Neural cell (in vitro differentiated cells): ENCODE measurements around the gene RFX5. TPM values are rescaled to one million over a fixed set of nuclear protein-coding genes. Genes with fewer than 3 reads are reported as not detected.

Experiments used
- H2AFZ ChIP-seq: fragments of 200-600, 300-800 bp; sonication (generic), shearing (Covaris generic); 2 replicates; pipeline ENCODE4 v1.6.0; 2014; ENCODE audit warnings: low read depth, mild to moderate bottlenecking, antibody characterized with exemption, low read length, moderate library complexity
- H3F3A ChIP-seq: fragments of 200-600 bp; shearing (Covaris generic); 2 replicates; pipeline ENCODE4 v1.6.1; 2016; ENCODE audit warnings: mild to moderate bottlenecking, moderate library complexity, mixed read lengths, antibody characterized with exemption, low read length; ENCODE audit not compliant: insufficient read depth, poor library complexity, severe bottlenecking
- H3K27ac ChIP-seq: fragments of 200-600, 300-800 bp; sonication (generic), shearing (Covaris generic); 2 replicates; pipeline ENCODE4 v1.5.1; 2014; ENCODE audit warnings: mild to moderate bottlenecking, low read length, moderate library complexity
- H3K27me3 ChIP-seq: fragments of 300-800, 200-600 bp; sonication (generic), shearing (Covaris generic); 2 replicates; pipeline ENCODE4 v1.6.0; 2014; ENCODE audit warnings: mild to moderate bottlenecking, low read depth, low read length, moderate library complexity; ENCODE audit not compliant: insufficient read depth
- H3K36me3 ChIP-seq: fragments of 300-800, 200-600 bp; sonication (generic), shearing (Covaris generic); 2 replicates; pipeline ENCODE4 v1.5.1; 2014; ENCODE audit warnings: mild to moderate bottlenecking, antibody characterized with exemption, low read length, moderate library complexity; ENCODE audit not compliant: insufficient read depth
- H3K4me2 ChIP-seq: fragments of 300-800, 200-600 bp; sonication (generic), shearing (Covaris generic); 2 replicates; pipeline ENCODE4 v1.6.0; 2014; ENCODE audit warnings: mild to moderate bottlenecking, low read length
- H3K4me3 ChIP-seq: fragments of 300-800, 200-600 bp; sonication (generic), shearing (Covaris generic); 2 replicates; pipeline ENCODE4 v1.5.1; 2014; ENCODE audit warnings: mild to moderate bottlenecking, low read length, moderate library complexity
- H3K79me2 ChIP-seq: fragments of 200-600 bp; shearing (Covaris generic); replicated peaks from 2 replicates; pipeline ENCODE4 v1.6.0; 2014; ENCODE audit warnings: mild to moderate bottlenecking, low read length, moderate library complexity; ENCODE audit not compliant: insufficient read depth
- H3K9ac ChIP-seq: fragments of 300-800, 200-600 bp; sonication (generic), shearing (Covaris generic); 2 replicates; pipeline ENCODE4 v1.6.1; 2016; ENCODE audit warnings: mild to moderate bottlenecking, low read length, mixed read lengths
- H3K9me2 ChIP-seq: fragments of 200-600 bp; shearing (Covaris generic); 2 replicates; pipeline ENCODE4 v1.6.1; 2016; ENCODE audit warnings: mild to moderate bottlenecking, low read length, mixed read lengths; ENCODE audit not compliant: insufficient read depth
- H3K9me3 ChIP-seq: fragments of 200-600, 300-800 bp; sonication (generic), shearing (Covaris generic); 2 replicates; pipeline ENCODE4 v1.6.1; 2016; ENCODE audit warnings: mild to moderate bottlenecking, mixed run types, low read length, moderate library complexity, mixed read lengths
- H4K20me1 ChIP-seq: fragments of 200-600 bp; shearing (Covaris generic); 2 replicates; pipeline ENCODE4 v1.6.1; 2016; ENCODE audit warnings: mild to moderate bottlenecking, mixed run types; ENCODE audit not compliant: insufficient read depth
- CTCF ChIP-seq: fragments of 450-650 bp; IDR thresholded peaks from 2 replicates; pipeline ENCODE4 v1.5.1; 2014; ENCODE audit warnings: antibody characterized with exemption, mild to moderate bottlenecking, moderate library complexity; ENCODE audit not compliant: poor library complexity, severe bottlenecking
- EP300 ChIP-seq: fragments of 450-650 bp; conservative IDR thresholded peaks from 2 replicates; pipeline ENCODE4 v1.6.1; 2014; ENCODE audit warnings: antibody characterized with exemption, mild to moderate bottlenecking, moderate library complexity; ENCODE audit not compliant: poor library complexity, severe bottlenecking
- EZH2 ChIP-seq: fragments of 200-600, 300-800 bp; shearing (Covaris generic), sonication (generic); IDR thresholded peaks from 2 replicates; pipeline ENCODE4 v1.6.1; 2014; ENCODE audit warnings: antibody characterized with exemption, low read length, borderline replicate concordance, mild to moderate bottlenecking; ENCODE audit not compliant: insufficient read depth, poor library complexity, severe bottlenecking
- MXI1 ChIP-seq: fragments of 450-650 bp; conservative IDR thresholded peaks from 2 replicates; pipeline ENCODE4 v1.6.1; 2014; ENCODE audit warnings: antibody characterized with exemption, mild to moderate bottlenecking; ENCODE audit not compliant: poor library complexity, severe bottlenecking
- POLR2AphosphoS5 ChIP-seq: IDR thresholded peaks from 2 replicates; pipeline ENCODE4 v1.6.1; 2012
- RAD21 ChIP-seq: fragments of 450-650 bp; conservative IDR thresholded peaks from 2 replicates; pipeline ENCODE4 v1.6.1; 2014; ENCODE audit warnings: antibody characterized with exemption, mild to moderate bottlenecking, moderate library complexity
- REST ChIP-seq: IDR thresholded peaks from 2 replicates; pipeline ENCODE4 v1.6.1; 2012; ENCODE audit warnings: borderline replicate concordance
- SMC3 ChIP-seq: fragments of 450-650 bp; conservative IDR thresholded peaks from 2 replicates; pipeline ENCODE4 v1.6.1; 2014; ENCODE audit warnings: antibody characterized with exemption, mild to moderate bottlenecking, moderate library complexity; ENCODE audit not compliant: poor library complexity
- TAF1 ChIP-seq: IDR thresholded peaks from 2 replicates; pipeline ENCODE4 v1.6.1; 2012; ENCODE audit warnings: low read depth
- polyA plus RNA-seq: library from polyadenylated mRNA; depleted of rRNA; stranded (reverse); fragments of >200 nt; gene quantifications from 2 replicates; pipeline ENCODE4 v1.2.3, GENCODE V29; 2014

The RFX5 gene
- polyA plus RNA-seq, 1 donor from 2014 or later: 36.7 TPM

GRCh38 chr1:151362308-151363155 lies 15.5 kb upstream of the RFX5 start:
- peaks cover 5% of the 10 kb centered on the region for H3K9me3 ChIP-seq
- H3K27me3 ChIP-seq: no peaks in the 10 kb centered on the region
- no peaks in the 10 kb centered on the region for H3K9me2 ChIP-seq
- H3K36me3 ChIP-seq: no peaks in the 10 kb centered on the region
- no peak overlapping the region for H2AFZ ChIP-seq
- H3K4me3 ChIP-seq: no peak overlapping the region
- no peaks in the 10 kb centered on the region for H3F3A ChIP-seq
- H4K20me1 ChIP-seq: no peaks in the 10 kb centered on the region
- H3K27ac ChIP-seq: no peak overlapping the region
- TF ChIP-seq MXI1: no peak
- no peak for TF ChIP-seq EP300
- no peak for TF ChIP-seq CTCF
- no peak for TF ChIP-seq TAF1
- TF ChIP-seq REST: no peak
- TF ChIP-seq RAD21: no peak
- TF ChIP-seq EZH2: no peak
- no peak for TF ChIP-seq POLR2AphosphoS5
- TF ChIP-seq SMC3: no peak
- no peaks in the 10 kb centered on the region for H3K79me2 ChIP-seq
- no peak overlapping the region for H3K9ac ChIP-seq
- no peak overlapping the region for H3K4me2 ChIP-seq

- Histone ChIP-seq H3K4me3 (no peak overlapping the region), H2AFZ (no peak overlapping the region), H3K9ac (no peak overlapping the region), H3K27me3 (no peaks in the 10 kb centered on the region), H3K36me3 (no peaks in the 10 kb centered on the region), H3K9me3 (peaks cover 5% of the 10 kb centered on the region), H3K27ac (no peak overlapping the region), H3K4me2 (no peak overlapping the region), H3K79me2 (no peaks in the 10 kb centered on the region), H3F3A (no peaks in the 10 kb centered on the region), H4K20me1 (no peaks in the 10 kb centered on the region), H3K9me2 (no peaks in the 10 kb centered on the region)
- no peak for TF ChIP-seq REST
- no peak for TF ChIP-seq EZH2
- TF ChIP-seq POLR2AphosphoS5: no peak
- no peak for TF ChIP-seq SMC3
- no peak for TF ChIP-seq EP300
These were observed 14.8 kb upstream of the RFX5 start for GRCh38 chr1:151361883-151362282.
